Measurements from ENCODE around the gene FAIM2.
"Not testable (repeated sequence)": the region's sequence is repeated elsewhere in the genome, so short reads cannot be mapped to it uniquely, and the experiment has no call there.

FAIM2 gene

DNA sequence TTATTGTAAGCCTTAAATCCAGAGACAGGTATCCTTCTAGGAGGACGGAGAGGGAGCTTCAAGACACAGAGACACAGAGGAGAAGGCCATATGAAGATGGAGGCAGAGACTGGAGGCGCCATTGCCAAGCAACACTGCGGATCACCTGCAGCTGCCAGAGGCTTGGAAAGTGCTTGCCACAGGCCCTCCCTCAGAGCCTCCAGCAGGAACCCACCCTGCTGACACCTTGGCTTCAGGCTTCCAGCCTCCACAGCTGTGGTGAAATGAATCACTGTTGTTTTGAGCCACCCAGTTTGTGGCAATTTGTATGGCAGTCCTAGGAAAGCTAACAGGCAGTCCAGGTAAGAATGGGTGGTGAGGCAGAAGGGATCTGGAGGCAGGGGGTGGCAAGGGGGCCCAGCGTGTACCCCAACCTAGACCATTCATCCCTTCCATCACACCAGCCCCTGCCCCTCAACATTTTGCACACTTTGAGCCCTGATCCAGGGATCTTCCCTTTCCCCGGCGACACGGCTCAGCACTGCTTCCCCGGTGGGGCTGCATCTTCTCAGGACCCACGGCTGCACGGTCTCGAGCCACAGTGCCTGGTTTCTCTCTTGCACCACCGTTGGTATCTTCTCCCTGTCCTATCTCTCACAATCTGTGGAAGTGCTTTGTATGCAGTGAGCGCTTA, 38.5 kb downstream of the FAIM2 start:
- no peaks in the 10 kb centered on the region for H3K36me3 ChIP-seq
- no peak overlapping the region for H3K4me3 ChIP-seq (ENCODE audit: low read depth, low read length)
- peaks cover 33% of the 10 kb centered on the region for H3K4me1 ChIP-seq
- DNase-seq = no peak
- no peaks in the 10 kb centered on the region for H3K9me3 ChIP-seq
- H3K27me3 ChIP-seq = no peaks in the 10 kb centered on the region
- TF ChIP-seq, protein P1, sequence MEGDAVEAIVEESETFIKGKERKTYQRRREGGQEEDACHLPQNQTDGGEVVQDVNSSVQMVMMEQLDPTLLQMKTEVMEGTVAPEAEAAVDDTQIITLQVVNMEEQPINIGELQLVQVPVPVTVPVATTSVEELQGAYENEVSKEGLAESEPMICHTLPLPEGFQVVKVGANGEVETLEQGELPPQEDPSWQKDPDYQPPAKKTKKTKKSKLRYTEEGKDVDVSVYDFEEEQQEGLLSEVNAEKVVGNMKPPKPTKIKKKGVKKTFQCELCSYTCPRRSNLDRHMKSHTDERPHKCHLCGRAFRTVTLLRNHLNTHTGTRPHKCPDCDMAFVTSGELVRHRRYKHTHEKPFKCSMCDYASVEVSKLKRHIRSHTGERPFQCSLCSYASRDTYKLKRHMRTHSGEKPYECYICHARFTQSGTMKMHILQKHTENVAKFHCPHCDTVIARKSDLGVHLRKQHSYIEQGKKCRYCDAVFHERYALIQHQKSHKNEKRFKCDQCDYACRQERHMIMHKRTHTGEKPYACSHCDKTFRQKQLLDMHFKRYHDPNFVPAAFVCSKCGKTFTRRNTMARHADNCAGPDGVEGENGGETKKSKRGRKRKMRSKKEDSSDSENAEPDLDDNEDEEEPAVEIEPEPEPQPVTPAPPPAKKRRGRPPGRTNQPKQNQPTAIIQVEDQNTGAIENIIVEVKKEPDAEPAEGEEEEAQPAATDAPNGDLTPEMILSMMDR (IDR thresholded peaks at IDR 0.05; ENCODE audit: low read depth, low read length) = no peak

DNA sequence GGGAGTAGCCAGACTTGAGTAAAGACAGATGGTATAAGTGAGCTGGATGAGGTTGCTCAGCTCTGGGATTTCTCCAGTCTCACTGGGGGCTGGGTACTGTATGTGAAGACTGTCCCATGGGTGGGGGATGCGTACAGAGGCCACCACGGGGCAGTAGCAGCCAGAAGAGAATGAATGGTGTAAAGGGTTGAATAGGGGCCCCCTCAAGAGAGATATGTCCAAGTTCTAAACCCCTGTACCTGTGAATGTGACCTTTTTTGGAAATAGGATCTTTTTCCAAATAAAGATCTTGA, 39.0 kb downstream of the FAIM2 start:
- H3K4me1 ChIP-seq = peaks cover 28% of the 10 kb centered on the region
- no peaks in the 10 kb centered on the region for H3K36me3 ChIP-seq
- no peaks in the 10 kb centered on the region for H3K9me3 ChIP-seq
- no peaks in the 10 kb centered on the region for H3K27me3 ChIP-seq
- TF ChIP-seq, protein P1 (IDR thresholded peaks at IDR 0.05; ENCODE audit: low read depth, low read length) = no peak
- no peak overlapping the region for H3K4me3 ChIP-seq (ENCODE audit: low read depth, low read length)
- no peak for DNase-seq

DNA sequence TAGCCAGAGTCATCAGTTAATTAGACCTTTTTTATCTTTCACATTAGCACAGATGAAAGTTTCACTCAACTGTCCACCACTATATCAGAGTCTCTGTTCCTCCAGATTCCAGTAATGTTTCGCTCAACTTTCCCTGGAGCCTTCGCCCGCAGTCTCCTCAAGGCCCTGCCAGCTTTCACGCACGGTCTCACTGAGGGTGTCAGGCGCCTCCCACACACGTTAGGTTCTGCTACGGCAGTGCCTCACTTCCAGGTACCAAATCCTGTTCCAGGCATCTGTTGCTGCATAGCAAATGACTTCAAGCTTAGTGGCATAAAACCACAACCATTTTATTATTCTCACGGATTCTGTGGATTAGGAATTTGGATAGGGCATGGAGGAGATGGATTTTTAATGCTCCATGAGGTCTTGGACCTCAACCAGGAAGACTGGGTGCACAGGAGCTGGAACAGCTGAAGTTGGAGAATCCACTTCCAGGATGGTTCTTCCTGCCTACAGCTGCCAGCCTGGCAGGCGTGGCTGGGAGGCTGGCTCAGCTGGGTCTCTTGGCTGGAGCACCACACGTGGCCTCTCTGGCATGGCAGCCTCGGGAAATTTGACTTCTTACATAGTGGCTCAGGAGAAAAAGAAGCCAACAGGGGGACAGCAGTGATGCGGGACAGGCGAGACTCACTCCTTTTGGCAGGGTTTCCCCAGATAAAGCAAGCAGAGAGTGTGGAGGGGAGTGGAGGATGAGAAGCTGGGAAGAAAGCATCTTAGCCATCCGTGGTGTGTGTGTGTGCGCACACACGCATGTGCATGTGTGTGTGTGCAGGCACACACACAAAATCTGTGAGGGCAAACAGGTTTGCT, 39.5 kb downstream of the FAIM2 start:
- DNase-seq = no peak
- Histone ChIP-seq H3K27me3 (no peaks in the 10 kb centered on the region), H3K36me3 (no peaks in the 10 kb centered on the region), H3K4me3 (ENCODE audit: low read depth, low read length) (no peak overlapping the region), H3K4me1 (peaks cover 26% of the 10 kb centered on the region), H3K9me3 (no peaks in the 10 kb centered on the region)
- TF ChIP-seq, protein P1 (IDR thresholded peaks at IDR 0.05; ENCODE audit: low read depth, low read length) = no peak

DNA sequence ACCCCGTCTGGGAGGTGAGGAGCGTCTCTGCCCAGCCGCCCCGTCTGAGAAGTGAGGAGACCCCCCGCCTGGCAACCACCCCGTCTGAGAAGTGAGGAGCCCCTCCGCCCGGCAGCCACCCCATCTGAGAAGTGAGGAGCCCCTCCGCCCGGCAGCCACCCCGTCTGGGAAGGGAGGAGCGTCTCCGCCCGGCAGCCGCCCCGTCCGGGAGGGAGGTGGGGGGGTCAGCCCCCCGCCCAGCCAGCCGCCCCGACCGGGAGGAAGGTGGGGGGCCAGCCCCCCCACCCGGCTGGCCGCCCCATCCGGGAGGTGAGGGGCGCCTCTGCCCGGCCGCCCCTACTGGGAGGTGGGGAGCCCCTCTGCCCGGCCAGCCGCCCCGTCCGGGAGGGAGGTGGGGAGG, 42.8 kb downstream of the FAIM2 start:
- not testable (repeated sequence) for H3K9me3 ChIP-seq; H3K36me3 ChIP-seq; DNase-seq; H3K27me3 ChIP-seq; H3K4me3 ChIP-seq (ENCODE audit: low read depth, low read length); H3K4me1 ChIP-seq

DNA sequence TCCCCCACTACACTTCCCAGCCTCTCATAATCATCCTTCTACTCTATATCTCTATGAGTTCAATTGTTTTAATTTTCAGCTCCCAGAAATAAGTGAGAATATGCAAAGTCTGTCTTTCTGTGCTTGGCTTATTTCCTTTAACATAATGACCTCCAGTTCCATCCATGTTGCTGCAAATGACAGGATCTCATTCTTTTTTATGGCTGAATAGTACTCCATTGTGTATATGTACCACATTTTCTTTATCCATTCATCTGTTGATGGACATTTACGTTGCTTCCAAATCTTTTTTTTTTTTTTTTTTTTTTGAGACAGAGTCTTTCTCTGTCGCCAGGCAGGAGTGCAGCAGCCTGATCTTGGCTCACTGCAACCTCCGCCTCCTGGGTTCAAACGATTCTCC, 47.8 kb downstream of the FAIM2 start:
- H3K4me1 ChIP-seq; H3K27me3 ChIP-seq; H3K36me3 ChIP-seq; H3K9me3 ChIP-seq; H3K4me3 ChIP-seq (ENCODE audit: low read depth, low read length); DNase-seq: not testable (repeated sequence)

DNA sequence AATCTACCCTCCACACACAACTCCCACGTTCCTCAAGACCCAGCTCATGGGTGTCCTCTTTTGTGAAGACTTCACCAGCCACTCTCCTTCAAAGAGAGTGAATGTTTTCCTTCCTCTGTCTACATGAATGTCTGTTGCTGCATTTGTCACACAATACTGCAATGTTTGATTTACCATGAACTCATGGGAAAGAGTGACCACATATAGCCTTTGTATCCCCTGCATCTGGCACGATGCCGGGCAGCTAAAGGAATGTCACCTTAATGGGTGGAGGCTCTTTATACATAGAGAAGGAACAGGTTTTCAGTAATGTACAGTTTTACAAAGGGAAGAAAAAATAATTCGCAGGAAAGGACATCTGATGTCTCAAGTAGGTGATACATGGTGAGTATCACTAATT, 48.7 kb downstream of the FAIM2 start:
- Histone ChIP-seq H3K36me3 (no peaks in the 10 kb centered on the region), H3K4me3 (ENCODE audit: low read depth, low read length) (no peak overlapping the region), H3K27me3 (no peaks in the 10 kb centered on the region), H3K4me1 (no peaks in the 10 kb centered on the region), H3K9me3 (no peaks in the 10 kb centered on the region; the same call in 1 of the 2 replicates)
- TF ChIP-seq, protein P1 (IDR thresholded peaks at IDR 0.05; ENCODE audit: low read depth, low read length) = no peak
- DNase-seq = no peak

DNA sequence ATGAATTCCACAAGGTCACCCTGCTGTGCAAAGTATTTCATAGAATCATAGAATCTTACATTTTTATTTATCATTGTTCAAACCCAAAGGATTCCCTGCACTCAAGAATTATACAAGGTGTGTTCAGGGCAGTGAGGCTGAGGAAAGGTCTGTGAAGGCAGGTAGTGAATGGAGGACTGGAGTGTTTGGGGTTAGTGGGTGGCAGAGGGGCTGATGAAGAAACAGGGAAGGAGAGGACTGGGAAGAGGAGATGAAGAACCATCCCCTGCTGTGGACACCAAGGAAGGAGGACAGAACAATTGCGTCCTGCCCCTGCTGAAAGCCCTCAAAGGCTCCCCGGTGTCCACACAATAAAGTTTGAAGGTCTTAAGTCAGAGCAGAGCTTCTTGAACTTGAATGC, 50.0 kb downstream of the FAIM2 start:
- H3K4me1 ChIP-seq = no peaks in the 10 kb centered on the region
- no peaks in the 10 kb centered on the region; the same call in 1 of the 2 replicates for H3K9me3 ChIP-seq
- TF ChIP-seq, protein P1 (IDR thresholded peaks at IDR 0.05; ENCODE audit: low read depth, low read length) = no peak
- H3K36me3 ChIP-seq = no peaks in the 10 kb centered on the region
- H3K27me3 ChIP-seq = no peaks in the 10 kb centered on the region
- DNase-seq = no peak
- H3K4me3 ChIP-seq (ENCODE audit: low read depth, low read length) = no peak overlapping the region
